SU-DHL-6 (cell line): ENCODE data around the gene RNF31.

Source experiments
- EZH2phosphoT487 ChIP-seq: fragments of 200-600 bp; sonication (generic), shearing (Covaris generic); conservative IDR thresholded peaks from 2 replicates; pipeline ENCODE4 v1.6.1; 2018; ENCODE audit warnings: mild to moderate bottlenecking, antibody characterized with exemption, low read length, moderate library complexity, mixed read lengths
- TF ChIP-seq, protein P1 (sequence below): fragments of 200-600 bp; sonication (generic); IDR thresholded peaks from one replicate; pipeline ENCODE4 v1.5.1; 2017; ENCODE audit warnings: antibody characterized with exemption, mild to moderate bottlenecking, low read length, moderate library complexity; ENCODE audit not compliant: insufficient read depth, poor library complexity, severe bottlenecking

GRCh38 chr14:24100982-24101494 is 46.3 kb upstream of the RNF31 start:
- TF ChIP-seq, protein P1, sequence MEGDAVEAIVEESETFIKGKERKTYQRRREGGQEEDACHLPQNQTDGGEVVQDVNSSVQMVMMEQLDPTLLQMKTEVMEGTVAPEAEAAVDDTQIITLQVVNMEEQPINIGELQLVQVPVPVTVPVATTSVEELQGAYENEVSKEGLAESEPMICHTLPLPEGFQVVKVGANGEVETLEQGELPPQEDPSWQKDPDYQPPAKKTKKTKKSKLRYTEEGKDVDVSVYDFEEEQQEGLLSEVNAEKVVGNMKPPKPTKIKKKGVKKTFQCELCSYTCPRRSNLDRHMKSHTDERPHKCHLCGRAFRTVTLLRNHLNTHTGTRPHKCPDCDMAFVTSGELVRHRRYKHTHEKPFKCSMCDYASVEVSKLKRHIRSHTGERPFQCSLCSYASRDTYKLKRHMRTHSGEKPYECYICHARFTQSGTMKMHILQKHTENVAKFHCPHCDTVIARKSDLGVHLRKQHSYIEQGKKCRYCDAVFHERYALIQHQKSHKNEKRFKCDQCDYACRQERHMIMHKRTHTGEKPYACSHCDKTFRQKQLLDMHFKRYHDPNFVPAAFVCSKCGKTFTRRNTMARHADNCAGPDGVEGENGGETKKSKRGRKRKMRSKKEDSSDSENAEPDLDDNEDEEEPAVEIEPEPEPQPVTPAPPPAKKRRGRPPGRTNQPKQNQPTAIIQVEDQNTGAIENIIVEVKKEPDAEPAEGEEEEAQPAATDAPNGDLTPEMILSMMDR: no peak
- TF ChIP-seq EZH2phosphoT487: no peak
